Glutamatergic neuron (in vitro differentiated cells): ENCODE data around the gene CDC27. TPM values are rescaled to one million over a fixed set of nuclear protein-coding genes. Genes with fewer than 3 reads are reported as not detected.
A peak's percentile ranks its signal among the peaks of the same experiment; 100 is the strongest.

ENCODE experiments used
- DNase-seq: peaks from one replicate; pipeline ENCODE4 v3.0.0; 2022
- H3K27ac Mint-ChIP-seq: one replicate; pipeline ENCODE4 v1.8.0; 2020; ENCODE audit warnings: mild to moderate bottlenecking, mixed read lengths, inconsistent platforms; ENCODE audit not compliant: unreplicated experiment
- H3K27me3 Mint-ChIP-seq: one replicate; pipeline ENCODE4 v1.8.0; 2020; ENCODE audit warnings: mild to moderate bottlenecking, moderate library complexity, mixed read lengths, inconsistent platforms; ENCODE audit not compliant: unreplicated experiment
- H3K36me3 Mint-ChIP-seq: one replicate; pipeline ENCODE4 v1.8.0; 2020; ENCODE audit warnings: mild to moderate bottlenecking, mixed read lengths, inconsistent platforms; ENCODE audit not compliant: unreplicated experiment
- H3K4me1 Mint-ChIP-seq: one replicate; pipeline ENCODE4 v1.8.0; 2020; ENCODE audit warnings: mild to moderate bottlenecking, low read depth, mixed read lengths, inconsistent platforms; ENCODE audit not compliant: unreplicated experiment
- H3K4me3 Mint-ChIP-seq: one replicate; pipeline ENCODE4 v1.8.0; 2020; ENCODE audit warnings: mild to moderate bottlenecking, mixed read lengths, inconsistent platforms; ENCODE audit not compliant: unreplicated experiment
- H3K9me3 Mint-ChIP-seq: one replicate; pipeline ENCODE4 v1.8.0; 2020; ENCODE audit warnings: mild to moderate bottlenecking, moderate library complexity, mixed read lengths, inconsistent platforms; ENCODE audit not compliant: unreplicated experiment
- total RNA-seq: library from RNA; stranded (reverse); fragmentation: NEBNext Ultra II Directional; extraction: Animal tissue kit (Norgen Biotek cat#: 25700); gene quantifications from one replicate; pipeline ENCODE4 v1.2.1, GENCODE V29; 2021; ENCODE audit not compliant: unreplicated experiment
- TF ChIP-seq, protein P1 (sequence below): fragments of 200-600 bp; sonication (generic); IDR thresholded peaks from one replicate; pipeline ENCODE4 v1.5.0; 2021; ENCODE audit not compliant: partially characterized antibody, unreplicated experiment

Gene CDC27
- total RNA-seq, 1 donor from 2014 or later: 94.6 TPM

DNA sequence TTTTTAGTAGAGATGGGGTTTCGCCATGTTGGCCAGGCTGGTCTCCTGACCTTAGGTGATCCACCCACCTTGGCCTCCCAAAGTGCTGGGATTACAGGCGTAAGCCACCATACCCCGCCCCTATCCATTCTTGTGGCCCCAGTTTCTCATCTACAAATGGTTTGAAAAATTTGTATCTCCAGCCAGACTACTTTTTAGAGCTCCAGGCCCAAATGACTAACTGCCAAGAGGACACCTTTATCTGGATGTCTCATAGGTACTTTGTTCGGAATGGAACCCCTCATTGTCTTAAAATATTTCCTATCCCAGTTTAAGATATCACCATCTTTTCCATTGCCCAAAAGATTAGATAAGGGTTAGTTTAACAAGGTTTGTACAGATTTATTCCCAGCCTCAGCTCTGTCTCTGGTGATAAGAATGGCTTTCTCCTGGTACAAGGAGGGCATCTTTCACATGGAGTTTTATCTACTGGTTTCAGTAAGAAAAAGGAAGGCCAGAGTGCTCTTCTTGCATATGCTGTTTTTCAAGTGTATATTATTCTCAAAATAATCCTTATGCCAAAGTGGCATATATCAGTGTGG lies 4.9 kb upstream of the CDC27 start:
- Mint-ChIP-seq H3K4me3 (no peak overlapping the region), H3K27me3 (peaks cover 9% of the 10 kb centered on the region), H3K36me3 (peaks cover 6% of the 10 kb centered on the region), H3K27ac (no peak overlapping the region), H3K9me3 (no peaks in the 10 kb centered on the region), H3K4me1 (peaks cover 4% of the 10 kb centered on the region)
- TF ChIP-seq, protein P1, sequence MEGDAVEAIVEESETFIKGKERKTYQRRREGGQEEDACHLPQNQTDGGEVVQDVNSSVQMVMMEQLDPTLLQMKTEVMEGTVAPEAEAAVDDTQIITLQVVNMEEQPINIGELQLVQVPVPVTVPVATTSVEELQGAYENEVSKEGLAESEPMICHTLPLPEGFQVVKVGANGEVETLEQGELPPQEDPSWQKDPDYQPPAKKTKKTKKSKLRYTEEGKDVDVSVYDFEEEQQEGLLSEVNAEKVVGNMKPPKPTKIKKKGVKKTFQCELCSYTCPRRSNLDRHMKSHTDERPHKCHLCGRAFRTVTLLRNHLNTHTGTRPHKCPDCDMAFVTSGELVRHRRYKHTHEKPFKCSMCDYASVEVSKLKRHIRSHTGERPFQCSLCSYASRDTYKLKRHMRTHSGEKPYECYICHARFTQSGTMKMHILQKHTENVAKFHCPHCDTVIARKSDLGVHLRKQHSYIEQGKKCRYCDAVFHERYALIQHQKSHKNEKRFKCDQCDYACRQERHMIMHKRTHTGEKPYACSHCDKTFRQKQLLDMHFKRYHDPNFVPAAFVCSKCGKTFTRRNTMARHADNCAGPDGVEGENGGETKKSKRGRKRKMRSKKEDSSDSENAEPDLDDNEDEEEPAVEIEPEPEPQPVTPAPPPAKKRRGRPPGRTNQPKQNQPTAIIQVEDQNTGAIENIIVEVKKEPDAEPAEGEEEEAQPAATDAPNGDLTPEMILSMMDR: no peak
- DNase-seq: no peak

DNA sequence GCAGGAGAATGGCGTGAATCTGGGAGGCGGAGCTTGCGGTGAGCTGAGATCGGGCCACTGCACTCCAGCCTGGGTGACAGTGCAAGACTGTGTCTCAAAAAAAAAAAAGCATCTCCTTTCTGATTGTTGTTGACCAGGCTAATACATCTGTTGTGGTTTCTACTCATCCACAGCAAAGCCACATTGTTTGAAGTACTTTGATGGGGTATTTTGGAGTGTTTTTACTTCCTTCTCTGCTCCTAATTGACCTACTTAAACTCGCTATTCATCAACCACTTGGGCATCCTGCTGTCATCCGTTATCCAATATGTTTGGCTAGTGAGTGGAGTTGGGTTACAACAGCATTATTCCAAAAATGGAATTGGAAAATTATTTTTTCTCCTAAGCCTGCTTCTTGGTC lies 3.5 kb upstream of the CDC27 start:
- Mint-ChIP-seq H3K27ac (no peak overlapping the region), H3K27me3 (peaks cover 9% of the 10 kb centered on the region), H3K4me1 (peaks cover under 1% of the 10 kb centered on the region), H3K4me3 (no peak overlapping the region), H3K9me3 (no peaks in the 10 kb centered on the region), H3K36me3 (peaks cover 6% of the 10 kb centered on the region)
- DNase-seq: no peak
- TF ChIP-seq, protein P1: no peak

DNA sequence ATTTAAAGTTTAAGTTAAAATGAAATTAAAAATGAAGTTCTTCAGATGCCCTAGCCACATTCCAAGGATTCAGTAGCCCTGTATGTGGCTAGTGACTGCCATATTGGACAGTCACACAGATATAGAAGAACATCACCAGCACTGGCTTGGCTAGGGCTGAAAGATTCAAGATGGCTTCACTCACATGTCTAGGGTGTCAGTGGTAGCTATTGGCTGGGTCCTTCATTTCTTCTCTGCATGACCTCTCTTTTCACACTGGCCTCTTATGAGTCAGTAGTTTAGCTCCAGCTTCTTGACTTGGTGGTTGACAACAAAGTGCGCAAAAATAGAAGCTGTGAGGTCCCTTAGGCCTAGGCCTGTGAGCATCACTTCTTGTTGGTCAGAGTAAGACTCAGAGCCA lies 1.7 kb upstream of the CDC27 start:
- H3K27me3 Mint-ChIP-seq: peaks cover 9% of the 10 kb centered on the region
- H3K27ac Mint-ChIP-seq: no peak overlapping the region
- H3K36me3 Mint-ChIP-seq: peaks cover 5% of the 10 kb centered on the region
- peaks cover 8% of the 10 kb centered on the region for H3K4me1 Mint-ChIP-seq
- no peaks in the 10 kb centered on the region for H3K9me3 Mint-ChIP-seq
- DNase-seq: no peak
- TF ChIP-seq, protein P1: no peak
- H3K4me3 Mint-ChIP-seq: no peak overlapping the region

DNA sequence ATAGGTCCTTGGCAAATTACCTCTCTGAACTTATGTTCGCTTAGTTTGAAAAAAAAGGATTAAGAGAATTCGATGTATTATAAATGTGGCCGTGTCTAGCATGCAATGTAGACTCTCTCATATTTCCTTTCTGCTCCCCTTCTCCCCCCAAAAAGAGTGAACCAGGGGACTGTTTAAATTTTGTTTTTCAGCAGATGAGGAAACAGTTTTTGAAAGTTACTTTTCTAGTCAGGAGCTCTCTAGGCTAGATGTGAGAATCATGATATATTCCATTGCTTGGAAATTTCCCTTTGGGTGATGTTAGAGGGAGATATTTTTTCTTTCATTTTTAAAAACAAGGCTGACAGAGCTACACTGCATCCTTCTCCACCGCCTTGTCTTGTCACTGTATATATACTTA lies 1.1 kb upstream of the CDC27 start:
- Mint-ChIP-seq H3K36me3 (no peaks in the 10 kb centered on the region), H3K4me3 (no peak overlapping the region), H3K4me1 (peaks cover 8% of the 10 kb centered on the region), H3K27ac (no peak overlapping the region), H3K9me3 (no peaks in the 10 kb centered on the region), H3K27me3 (peaks cover 9% of the 10 kb centered on the region)
- TF ChIP-seq, protein P1: no peak
- no peak for DNase-seq

DNA sequence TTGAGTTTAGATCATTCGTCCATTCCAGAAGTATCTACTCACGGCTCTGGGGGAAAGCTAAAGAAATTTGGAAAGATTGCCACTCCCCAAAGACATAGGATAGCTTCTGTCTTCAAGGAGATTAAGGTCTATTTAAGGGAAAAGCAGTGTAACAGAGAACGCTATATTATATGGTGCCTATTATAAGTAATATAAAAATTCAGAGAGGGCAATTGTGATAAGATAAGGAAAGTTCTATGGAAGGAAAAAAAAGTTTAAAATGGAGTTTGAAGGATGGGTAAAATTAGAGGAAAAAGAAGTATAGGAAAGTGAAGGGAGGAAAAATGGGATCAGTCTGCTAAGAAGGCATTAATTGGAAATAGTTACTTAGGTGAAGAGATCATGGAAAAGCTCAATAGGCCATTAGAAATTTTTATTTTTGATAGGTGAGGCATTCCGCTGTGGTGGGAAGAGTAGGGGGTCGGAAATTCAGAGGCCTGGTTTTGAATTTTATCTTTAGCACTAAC lies 690 bp upstream of the CDC27 start:
- Mint-ChIP-seq H3K27ac (peak overlapping the region; percentile 91), H3K4me3 (peak overlapping the region; percentile 94), H3K4me1 (peaks cover 9% of the 10 kb centered on the region), H3K9me3 (no peaks in the 10 kb centered on the region), H3K36me3 (no peaks in the 10 kb centered on the region), H3K27me3 (peaks cover 9% of the 10 kb centered on the region)
- TF ChIP-seq, protein P1: no peak
- no peak for DNase-seq
